Measurements from ENCODE around the gene TBC1D3I. TPM values are rescaled to one million over a fixed set of nuclear protein-coding genes. Genes with fewer than 3 reads are reported as not detected.

TBC1D3I gene
- total RNA-seq (2022; extraction: Qiagen RNA extraction), result 0.06 to 0.27 TPM (median 0.23 TPM) in 4 of 5 replicates, not detected in the other

GRCh38 chr17:36264470-36264869 is at the start of gene TBC1D3I:
Gene TBC1D3I, minus strand, starts transcription at chr17:36264570. Its CDS starts 1,585 bp downstream, at chr17:36262985.

GRCh38 chr17:36210439-36211211 is 53.7 kb downstream of the TBC1D3I start, which contains the start of gene CCL4L2:
Gene CCL4L2, plus strand, starts transcription at chr17:36211063.

Other genes starting within 250 kb of the TBC1D3I start
- not detected in 5 replicates for gene CCL23, start 246.6 kb downstream of the TBC1D3I start, total RNA-seq (2022; extraction: Qiagen RNA extraction)
- gene CCL18, start 200.3 kb downstream of the TBC1D3I start, total RNA-seq (2022; extraction: Qiagen RNA extraction), result 0.10 TPM in 1 of 5 replicates, not detected in the others
- not detected in 5 replicates for gene CCL3, start 174.4 kb downstream of the TBC1D3I start, total RNA-seq (2022; extraction: Qiagen RNA extraction)
- gene CCL4, start 160.7 kb downstream of the TBC1D3I start, total RNA-seq (2022; extraction: Qiagen RNA extraction), result 0.29 TPM in 1 of 5 replicates, not detected in the others
- gene TBC1D3B, start 87.9 kb downstream of the TBC1D3I start, total RNA-seq (2022; extraction: Qiagen RNA extraction), result 1.1 to 4.4 TPM (median 2.6 TPM) in 5 replicates
- not detected in 5 replicates for gene CCL3L1, start 67.8 kb downstream of the TBC1D3I start, total RNA-seq (2022; extraction: Qiagen RNA extraction)
- gene CCL4L2, start 53.5 kb downstream of the TBC1D3I start, total RNA-seq (2022; extraction: Qiagen RNA extraction), result 0.18 TPM in 1 of 5 replicates, not detected in the others
- not detected in 5 replicates for gene TBC1D3G, start 59.3 kb upstream of the TBC1D3I start, total RNA-seq (2022; extraction: Qiagen RNA extraction)
- gene TBC1D3H, start 123.9 kb upstream of the TBC1D3I start, total RNA-seq (2022; extraction: Qiagen RNA extraction), result not detected in 5 replicates
- gene ZNHIT3, start 222.1 kb upstream of the TBC1D3I start, total RNA-seq (2022; extraction: Qiagen RNA extraction), result 70.4 to 86.4 TPM (median 74.6 TPM) in 5 replicates

All from A549 treated with dexamethasone at 1 μM for 4 hours (cell line).